Glomerular visceral epithelial cell (primary cell): ENCODE measurements around the gene TCHH.

Source experiments
- DNase-seq: peaks from one replicate; pipeline ENCODE4 v3.0.0-alpha.2; 2016; ENCODE audit errors: extremely low spot score

The TCHH gene

GRCh38 chr1:152067150-152067549 lies 48.1 kb downstream of the TCHH start:
- no peak for DNase-seq

GRCh38 chr1:152061952-152062351 lies 53.3 kb downstream of the TCHH start:
- DNase-seq: no peak
